ENCODE data around the gene ANKRD37. TPM values are rescaled to one million over a fixed set of nuclear protein-coding genes. Genes with fewer than 3 reads are reported as not detected.

The ANKRD37 gene
- total and polyA plus RNA-seq, 2 donors (not counting 1 experiment from before 2014, with no cell fraction given): 3.3 to 3.6 TPM

GRCh38 chr4:185429660-185430059 lies 33.0 kb downstream of the ANKRD37 start:
- no peaks in the 10 kb centered on the region for H3K27me3 ChIP-seq (ENCODE audit: control insufficient read depth, insufficient read depth, low read length)
- no peaks in the 10 kb centered on the region for H3K9me3 ChIP-seq (ENCODE audit: control insufficient read depth, insufficient read depth, low read depth, low read length)
- no peak overlapping the region for H2AFZ ChIP-seq (ENCODE audit: low read length)
- no peak overlapping the region for H3K4me2 ChIP-seq (ENCODE audit: extremely low read depth, insufficient read depth, low read length)
- H3K4me3 ChIP-seq (replicated peaks in 1 of 4; ENCODE audit: control extremely low read depth in 1 of 4, insufficient read depth in 1 of 4, low read depth in 3 of 4, low read length in 4 of 4): no peak overlapping the region
- H3K4me1 ChIP-seq (ENCODE audit: control insufficient read depth, extremely low read depth, insufficient read depth, low read length): peaks cover 2% of the 10 kb centered on the region
- no peak overlapping the region for H3K9ac ChIP-seq (ENCODE audit: insufficient read depth, low read length)
- H4K20me1 ChIP-seq (ENCODE audit: control insufficient read depth, extremely low read depth, insufficient read depth, low read length): no peaks in the 10 kb centered on the region
- TF ChIP-seq EZH2 (IDR thresholded peaks at IDR 0.05; ENCODE audit: low read length, missing control alignments): no peak
- no peak for TF ChIP-seq CTCF (conservative IDR thresholded peaks at IDR 0.05 in 1 of 2, IDR thresholded peaks at IDR 0.05 in 1 of 2; ENCODE audit: low read depth in 1 of 2, low read length in 2 of 2)
- no peaks in the 10 kb centered on the region for H3K36me3 ChIP-seq (ENCODE audit: control insufficient read depth, insufficient read depth, low read length)
- no peak for DNase-seq (ENCODE audit: low read depth in 2 of 2)
- H3K27ac ChIP-seq (ENCODE audit: insufficient read depth, low read length): no peak overlapping the region
- H3K79me2 ChIP-seq (ENCODE audit: control insufficient read depth, insufficient read depth, low read length): peaks cover 6% of the 10 kb centered on the region

- H3K4me2 ChIP-seq (ENCODE audit: extremely low read depth, insufficient read depth, low read length): no peak overlapping the region
- no peak overlapping the region for H3K27ac ChIP-seq (ENCODE audit: insufficient read depth, low read length)
- no peaks in the 10 kb centered on the region for H3K79me2 ChIP-seq (ENCODE audit: control insufficient read depth, insufficient read depth, low read length)
- H3K4me3 ChIP-seq (replicated peaks in 1 of 4; ENCODE audit: control extremely low read depth in 1 of 4, insufficient read depth in 1 of 4, low read depth in 3 of 4, low read length in 4 of 4): no peak overlapping the region
- no peaks in the 10 kb centered on the region for H3K9me3 ChIP-seq (ENCODE audit: control insufficient read depth, insufficient read depth, low read depth, low read length)
- H3K4me1 ChIP-seq (ENCODE audit: control insufficient read depth, extremely low read depth, insufficient read depth, low read length): no peaks in the 10 kb centered on the region
- H3K27me3 ChIP-seq (ENCODE audit: control insufficient read depth, insufficient read depth, low read length): no peaks in the 10 kb centered on the region
- TF ChIP-seq EZH2 (IDR thresholded peaks at IDR 0.05; ENCODE audit: low read length, missing control alignments): no peak
- TF ChIP-seq CTCF (conservative IDR thresholded peaks at IDR 0.05 in 1 of 2, IDR thresholded peaks at IDR 0.05 in 1 of 2; ENCODE audit: low read depth in 1 of 2, low read length in 2 of 2): no peak
- no peak for DNase-seq (ENCODE audit: low read depth in 2 of 2)
- H2AFZ ChIP-seq (ENCODE audit: low read length): no peak overlapping the region
- H3K9ac ChIP-seq (ENCODE audit: insufficient read depth, low read length): no peak overlapping the region
- H4K20me1 ChIP-seq (ENCODE audit: control insufficient read depth, extremely low read depth, insufficient read depth, low read length): no peaks in the 10 kb centered on the region
- H3K36me3 ChIP-seq (ENCODE audit: control insufficient read depth, insufficient read depth, low read length): no peaks in the 10 kb centered on the region
These were observed 38.8 kb downstream of the ANKRD37 start for GRCh38 chr4:185435466-185435865.

GRCh38 chr4:185437809-185438208 lies 41.2 kb downstream of the ANKRD37 start:
- Histone ChIP-seq H3K4me3 (replicated peaks in 1 of 4; ENCODE audit: control extremely low read depth in 1 of 4, insufficient read depth in 1 of 4, low read depth in 3 of 4, low read length in 4 of 4) (no peak overlapping the region), H3K4me1 (ENCODE audit: control insufficient read depth, extremely low read depth, insufficient read depth, low read length) (no peaks in the 10 kb centered on the region), H3K27ac (ENCODE audit: insufficient read depth, low read length) (no peak overlapping the region), H3K27me3 (ENCODE audit: control insufficient read depth, insufficient read depth, low read length) (no peaks in the 10 kb centered on the region), H3K9ac (ENCODE audit: insufficient read depth, low read length) (no peak overlapping the region), H2AFZ (ENCODE audit: low read length) (no peak overlapping the region), H3K79me2 (ENCODE audit: control insufficient read depth, insufficient read depth, low read length) (no peaks in the 10 kb centered on the region), H3K4me2 (ENCODE audit: extremely low read depth, insufficient read depth, low read length) (no peak overlapping the region), H3K36me3 (ENCODE audit: control insufficient read depth, insufficient read depth, low read length) (no peaks in the 10 kb centered on the region), H3K9me3 (ENCODE audit: control insufficient read depth, insufficient read depth, low read depth, low read length) (no peaks in the 10 kb centered on the region), H4K20me1 (ENCODE audit: control insufficient read depth, extremely low read depth, insufficient read depth, low read length) (no peaks in the 10 kb centered on the region)
- no peak for TF ChIP-seq EZH2 (IDR thresholded peaks at IDR 0.05; ENCODE audit: low read length, missing control alignments)
- DNase-seq (ENCODE audit: low read depth in 2 of 2): no peak
